Epithelial cell of proximal tubule (primary cell): ENCODE results near the gene PIGT. TPM values are rescaled to one million over a fixed set of nuclear protein-coding genes. Genes with fewer than 3 reads are reported as not detected.

ENCODE experiments used
- DNase-seq: peaks from one replicate; pipeline ENCODE4 v3.0.0-alpha.2; 2011; ENCODE audit warnings: low read depth
- H3K4me3 ChIP-seq: 2 replicates; pipeline ENCODE4 v1.5.1; 2011; ENCODE audit warnings: low read depth, mild to moderate bottlenecking, low read length
- CTCF ChIP-seq: conservative IDR thresholded peaks from 2 replicates; pipeline ENCODE4 v1.5.1; 2012; ENCODE audit warnings: low read depth, mild to moderate bottlenecking, low read length
- total RNA-seq: library from RNA; depleted of rRNA; stranded (reverse); fragments of >200 nt; gene quantifications from 2 replicates; pipeline ENCODE4 v1.2.3, GENCODE V29; 2015

PIGT gene
- total RNA-seq, 1 donor from 2014 or later, result 59.9 TPM

GRCh38 chr20:45399018-45399417 lies 16.9 kb upstream of the PIGT start:
- no peak for TF ChIP-seq CTCF
- DNase-seq, result no peak
- H3K4me3 ChIP-seq, result no peak overlapping the region

DNA sequence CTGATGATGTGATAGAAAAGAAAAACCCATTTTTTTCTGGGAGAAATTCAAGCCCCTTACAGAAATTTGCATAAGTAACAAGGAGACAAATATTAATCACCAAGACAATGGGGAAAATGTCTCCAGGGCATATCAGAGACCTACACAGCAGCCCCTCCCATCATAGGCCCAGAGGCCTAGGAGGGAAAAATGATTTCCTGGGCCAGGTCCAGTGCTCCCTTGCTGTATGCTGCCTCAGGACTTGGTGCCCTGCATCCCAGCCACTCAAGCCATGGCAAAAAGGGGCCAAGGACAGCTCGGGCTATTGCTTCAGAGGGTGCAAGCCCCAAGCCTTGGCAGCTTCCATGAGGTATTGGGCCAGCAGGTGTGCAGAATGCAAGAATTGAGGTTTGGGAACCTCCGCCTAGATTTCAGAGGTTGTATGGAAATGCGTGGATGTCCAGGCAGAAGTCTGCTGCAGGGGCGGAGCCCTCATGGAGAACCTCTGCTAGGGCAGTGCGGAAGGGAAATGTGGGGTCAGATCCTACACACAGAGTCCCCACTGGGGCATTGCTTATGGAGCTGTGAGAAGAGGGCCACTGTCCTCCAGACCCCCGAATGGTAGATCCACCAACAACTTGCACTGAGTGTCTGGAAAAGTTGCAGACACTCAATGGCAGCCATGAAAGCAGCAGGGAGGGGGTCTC lies 15.5 kb upstream of the PIGT start:
- no peak for TF ChIP-seq CTCF
- no peak for DNase-seq
- H3K4me3 ChIP-seq, result no peak overlapping the region

- no peak for TF ChIP-seq CTCF
- H3K4me3 ChIP-seq, result no peak overlapping the region
- no peak for DNase-seq
These were observed 13.0 kb upstream of the PIGT start for GRCh38 chr20:45402946-45403345.

- DNase-seq, result no peak
These were observed 11.5 kb upstream of the PIGT start for GRCh38 chr20:45404438-45404837.

DNA sequence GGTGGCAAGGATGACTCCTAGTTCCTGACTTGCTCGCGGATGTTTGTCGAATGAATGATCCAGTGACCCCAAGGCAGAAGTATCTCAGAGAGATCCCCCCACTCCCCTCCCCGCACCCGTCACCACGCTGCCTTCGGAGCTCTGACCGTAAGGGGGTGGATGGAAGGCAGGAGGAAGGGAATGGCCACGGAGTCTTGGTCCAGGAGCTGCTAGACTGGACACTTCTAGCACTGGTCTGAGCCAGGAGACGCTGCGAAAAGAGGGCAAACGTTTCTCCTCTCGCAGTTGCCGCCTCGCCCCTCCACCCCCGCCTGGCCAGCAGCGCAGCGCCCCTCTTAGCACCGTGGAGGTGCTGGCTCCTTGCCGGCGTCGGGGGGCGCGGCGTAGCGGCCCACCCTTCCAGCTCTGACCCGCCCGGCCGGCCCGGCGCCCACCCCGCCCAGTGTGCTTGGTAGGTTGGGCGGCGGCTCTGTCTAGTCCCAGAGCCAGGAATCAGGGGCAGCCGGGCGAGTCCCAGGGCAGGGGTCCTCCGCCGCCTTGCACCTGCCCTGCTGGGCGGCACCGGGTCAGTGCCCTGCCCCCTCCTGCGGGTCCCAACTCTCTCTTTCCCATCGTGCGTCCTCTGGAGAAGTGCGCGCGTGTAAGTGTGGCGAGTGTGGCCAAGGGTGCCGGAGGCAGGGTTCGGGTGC lies 10.2 kb upstream of the PIGT start:
- no peak for TF ChIP-seq CTCF
- peak overlapping the region; percentile 86 for H3K4me3 ChIP-seq
- DNase-seq, result no peak

More at GRCh38 chr20:45404438-45404837, 11.5 kb upstream of the PIGT start:
- TF ChIP-seq CTCF, result no peak
- no peak overlapping the region for H3K4me3 ChIP-seq

GRCh38 chr20:45406260-45407066 lies 9.5 kb upstream of the PIGT start:
- DNase-seq, result no peak
- H3K4me3 ChIP-seq, result peak overlapping the region; percentile 86
- no peak for TF ChIP-seq CTCF
